Effector CD8-positive, alpha-beta T cell (primary cell): ENCODE data around the gene RNU6-1.

Source experiments
- DNase-seq: peaks from one replicate; lab custom pipeline; 2025; lab: John Stamatoyannopoulos, UW

Gene RNU6-1

GRCh38 chr15:67820992-67821783 is 18.7 kb downstream of the RNU6-1 start:
- no peak for DNase-seq

GRCh38 chr15:67820122-67820991 is 19.5 kb downstream of the RNU6-1 start:
- no peak for DNase-seq

DNA sequence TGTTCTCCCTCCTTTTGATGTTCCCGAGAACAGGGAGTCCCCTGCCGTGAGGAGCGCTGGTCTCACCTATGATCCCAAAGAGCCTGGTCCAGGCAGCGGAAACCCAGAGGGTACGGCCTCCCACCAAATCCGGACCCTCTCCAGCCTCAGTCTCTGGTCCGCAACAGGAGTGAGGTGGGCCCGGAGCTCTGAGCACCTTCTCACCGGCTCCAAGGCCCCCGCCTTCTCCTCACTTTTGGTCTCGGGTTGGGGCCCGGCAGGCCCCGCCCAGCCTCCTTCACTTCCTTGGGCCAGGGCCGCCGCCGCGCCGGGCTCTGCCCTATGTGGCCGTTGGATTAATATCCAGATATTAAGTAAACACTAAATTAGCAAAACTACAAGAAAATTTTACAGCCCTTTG is 20.2 kb downstream of the RNU6-1 start:
- no peak for DNase-seq

- DNase-seq, result no peak
These were observed 21.4 kb downstream of the RNU6-1 start for GRCh38 chr15:67818464-67818863.

GRCh38 chr15:67816668-67817067 is 23.2 kb downstream of the RNU6-1 start:
- no peak for DNase-seq

DNA sequence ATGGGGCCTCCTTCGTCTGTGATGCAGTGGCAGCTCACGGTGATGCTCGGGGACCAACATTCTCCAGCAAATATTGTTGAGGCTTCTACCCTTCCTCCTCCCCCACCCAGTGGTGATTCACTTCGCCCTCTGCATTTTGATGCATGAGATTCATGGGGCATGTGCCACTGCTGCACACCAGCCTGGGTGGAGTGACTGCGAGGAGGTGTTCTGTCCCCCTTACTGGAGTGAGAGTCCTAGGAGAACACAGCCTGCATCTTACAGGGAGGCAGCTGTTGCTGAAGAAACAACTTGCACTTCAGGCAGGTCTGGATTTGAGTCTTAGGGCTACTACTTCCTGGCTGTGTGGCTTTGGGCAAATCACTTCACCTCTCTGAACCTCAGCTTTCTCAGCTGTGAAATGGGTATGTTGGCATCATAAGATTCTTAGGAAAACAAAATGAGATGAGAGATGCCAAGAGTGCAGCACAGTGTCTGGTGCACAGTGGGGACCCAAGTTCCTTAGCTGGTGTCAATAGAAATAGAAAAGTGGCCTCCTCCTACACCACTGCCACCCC is 24.7 kb downstream of the RNU6-1 start:
- no peak for DNase-seq

DNA sequence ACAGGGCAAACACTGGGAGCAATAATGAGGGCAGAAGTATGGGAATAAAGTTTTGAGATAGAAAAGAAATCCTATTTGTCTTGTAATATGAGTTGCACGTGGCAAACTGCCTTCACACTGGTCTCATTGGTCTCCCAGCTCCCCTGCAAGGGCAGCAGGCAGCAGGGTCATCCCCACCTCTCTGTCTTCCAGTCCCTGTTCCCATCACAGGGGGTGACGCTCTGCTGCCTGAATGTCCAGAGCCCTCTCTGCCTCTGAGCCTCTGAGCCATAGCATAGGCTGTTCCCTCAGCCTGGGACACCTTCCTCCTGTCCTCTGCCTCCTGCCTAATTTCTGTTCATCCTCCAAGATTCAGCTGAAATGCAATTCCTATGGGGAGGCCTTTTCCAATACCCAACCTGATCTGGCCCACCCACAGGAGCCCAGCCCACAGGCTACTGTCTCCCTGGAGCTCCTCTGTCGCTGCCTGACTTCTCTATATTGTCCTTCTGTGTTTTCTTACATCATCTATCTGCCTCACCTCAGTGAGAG is 26.7 kb downstream of the RNU6-1 start:
- no peak for DNase-seq

DNA sequence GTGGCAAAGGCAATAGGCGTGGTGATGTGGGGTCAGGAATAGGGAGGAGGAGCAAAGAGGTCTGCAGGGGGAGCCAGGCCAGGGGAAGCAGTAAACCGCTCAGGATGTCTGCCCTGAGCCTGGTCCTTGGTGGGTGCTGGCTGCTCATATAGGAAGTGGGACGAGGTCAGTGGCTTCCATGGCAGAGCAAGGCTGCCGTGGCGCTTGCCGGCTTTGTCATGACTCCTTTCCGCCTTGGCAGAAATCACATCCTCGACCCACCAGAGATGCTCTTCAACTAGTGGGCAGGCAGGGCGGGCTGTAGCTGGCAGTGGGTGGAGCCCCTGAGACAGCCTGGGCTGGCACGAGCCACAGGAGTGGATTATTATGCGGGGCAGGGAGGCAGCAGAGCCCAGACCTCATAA is 27.6 kb downstream of the RNU6-1 start:
- no peak for DNase-seq

DNA sequence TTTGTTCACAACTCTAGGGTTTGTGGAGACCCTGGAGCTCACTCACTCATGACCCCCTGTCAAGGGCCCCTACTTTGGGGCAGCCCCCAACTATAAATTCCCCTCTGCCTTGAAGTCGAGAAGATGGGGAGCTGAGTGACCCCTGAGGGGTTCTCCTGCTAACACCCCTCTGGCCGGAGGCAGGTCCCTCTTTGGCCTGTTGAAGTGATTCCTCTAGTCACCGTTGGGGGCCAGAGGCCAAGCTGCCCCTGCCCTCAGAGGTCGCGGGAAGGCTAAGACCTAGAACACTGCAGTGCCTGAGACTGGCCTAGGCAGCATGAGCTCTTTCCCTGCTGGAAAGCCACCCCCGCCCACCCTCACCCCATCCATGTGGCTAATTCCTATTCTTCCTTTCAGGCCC is 30.0 kb downstream of the RNU6-1 start:
- no peak for DNase-seq

DNA sequence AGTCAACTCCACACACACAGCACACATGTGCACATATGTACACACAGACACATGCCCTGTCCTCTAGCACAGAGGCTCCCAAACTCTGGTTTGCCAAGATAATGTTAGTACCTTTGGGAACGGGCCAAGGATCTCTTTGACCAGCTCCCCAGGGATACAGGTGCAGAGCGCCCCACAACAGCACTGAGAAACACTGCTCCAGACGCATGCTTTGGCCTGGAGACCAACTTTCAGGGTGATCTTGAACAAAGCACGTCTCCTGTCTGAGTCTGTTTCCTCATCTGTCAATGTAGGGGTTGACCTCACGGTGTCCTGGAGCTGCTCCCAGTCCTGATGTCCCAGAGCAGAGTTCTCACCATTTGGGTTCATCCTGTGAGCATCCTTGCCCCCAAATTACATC is 30.4 kb downstream of the RNU6-1 start:
- no peak for DNase-seq

DNA sequence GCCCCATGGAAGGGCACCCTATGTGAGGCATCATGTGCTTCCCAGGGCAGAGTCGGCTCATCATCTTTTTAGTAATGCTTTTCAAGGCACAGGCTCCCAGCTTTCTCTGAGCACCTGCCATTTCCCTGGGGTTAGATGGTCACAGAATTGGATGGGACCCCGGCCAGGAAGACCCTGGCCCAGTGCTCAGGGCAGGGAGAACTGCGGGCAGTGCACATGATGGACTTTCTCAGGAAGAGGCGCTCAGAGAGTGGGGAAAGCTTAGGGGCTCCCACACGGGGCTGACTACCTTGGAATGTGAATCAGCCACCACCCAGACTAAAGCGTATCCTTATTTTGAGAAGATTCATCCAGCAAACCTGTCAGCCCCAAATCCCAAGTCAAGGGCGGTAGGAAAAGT is 31.0 kb downstream of the RNU6-1 start:
- no peak for DNase-seq

DNA sequence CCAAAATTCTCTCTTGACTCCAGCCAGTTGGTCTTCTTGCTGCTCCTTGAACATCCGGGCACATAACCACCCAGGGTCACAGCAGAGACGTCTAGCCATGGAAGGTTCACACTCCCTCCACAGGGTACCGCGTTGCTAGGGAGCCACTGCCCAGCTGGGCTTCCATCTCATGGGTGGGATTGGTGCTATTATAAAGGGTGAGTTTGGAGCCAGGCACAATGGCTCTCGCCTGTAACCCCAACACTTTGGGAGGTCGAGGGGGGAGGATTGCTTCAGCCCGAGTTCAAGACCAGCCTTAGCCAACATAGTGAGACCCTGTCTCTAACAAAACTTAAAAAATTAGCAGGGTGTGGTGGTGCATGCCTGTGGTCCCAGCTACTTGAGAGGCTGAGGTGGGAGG is 32.0 kb downstream of the RNU6-1 start:
- DNase-seq, result no peak

DNA sequence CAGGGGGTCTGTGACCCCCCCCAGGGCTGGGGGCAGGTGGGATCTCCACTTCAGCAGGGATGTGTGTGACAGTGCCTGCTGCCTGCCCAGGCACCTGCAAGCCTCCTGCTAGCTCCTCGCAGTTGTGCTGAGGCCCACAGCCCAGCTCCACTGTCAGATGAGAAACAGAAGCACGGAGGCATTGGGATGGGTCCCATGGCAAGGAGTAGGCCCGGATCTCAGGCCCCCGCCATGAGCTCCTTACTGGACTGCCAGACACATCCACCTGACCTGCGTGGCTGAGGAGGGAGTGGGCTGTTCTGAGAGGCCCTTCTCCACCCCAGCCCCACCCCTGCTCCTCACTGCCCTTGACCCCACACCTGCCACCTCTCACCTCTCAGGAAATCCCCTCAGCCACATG is 32.7 kb downstream of the RNU6-1 start:
- no peak for DNase-seq

DNA sequence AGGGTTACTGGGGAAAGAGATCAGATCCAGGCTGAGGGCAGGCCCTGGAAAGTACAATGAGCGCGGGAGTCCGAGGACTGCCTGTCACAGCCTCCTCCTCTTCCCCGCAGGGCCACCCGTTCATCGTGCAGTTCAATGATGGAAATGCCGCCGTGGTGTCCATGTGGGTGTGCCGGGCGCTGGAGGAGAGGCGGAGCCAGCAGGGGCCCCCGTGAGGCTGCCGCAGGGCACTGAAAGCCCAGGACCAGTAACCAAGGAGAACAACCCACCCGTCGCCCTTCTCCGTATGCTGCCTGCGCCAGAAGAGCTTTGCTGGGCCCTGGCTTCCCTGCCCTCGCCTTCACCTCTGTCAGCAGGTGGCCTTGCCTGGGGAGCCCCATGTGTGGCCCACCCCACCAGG is 33.3 kb downstream of the RNU6-1 start:
- DNase-seq, result no peak

DNA sequence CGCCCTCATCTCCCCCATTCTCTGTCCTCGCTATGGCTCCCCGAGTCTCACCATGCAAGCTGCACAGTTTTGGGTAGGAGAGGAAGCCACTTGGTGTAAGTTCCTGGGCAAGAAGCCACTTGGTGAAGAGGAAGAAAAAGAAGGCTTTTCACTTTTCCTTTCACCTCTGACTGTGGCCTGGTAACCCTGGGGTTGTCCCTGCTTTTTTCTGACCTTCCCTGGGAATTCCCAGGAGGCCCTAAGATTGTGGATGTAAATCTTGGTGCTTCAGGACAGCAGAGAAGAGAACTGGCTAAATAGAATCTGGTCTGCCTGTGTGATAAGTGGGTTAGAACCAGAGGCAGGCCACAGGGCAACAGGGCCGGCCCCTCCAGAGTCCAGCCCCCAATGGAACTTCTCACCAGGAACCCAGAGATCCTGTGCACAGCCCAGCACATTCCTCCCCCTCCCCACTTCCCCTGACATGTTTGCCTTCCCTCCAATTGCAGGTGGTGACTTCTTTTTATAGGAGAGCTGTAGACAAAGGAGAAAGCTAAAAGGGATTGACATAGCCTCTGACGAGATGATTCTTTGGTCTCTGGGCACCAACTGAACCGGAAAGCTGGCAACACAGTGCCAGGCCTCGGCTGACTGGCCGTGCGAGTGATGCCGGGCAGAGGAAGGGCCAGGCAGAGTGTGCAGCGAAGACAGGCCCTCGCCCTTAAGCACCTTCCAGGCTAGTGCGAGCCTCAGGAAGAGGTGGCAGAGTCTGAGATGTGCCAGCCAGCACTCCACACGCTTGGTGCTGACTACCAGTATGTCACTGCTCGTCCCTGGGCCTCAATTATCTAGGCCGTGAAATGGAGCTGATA is 34.0 kb downstream of the RNU6-1 start:
- DNase-seq, result no peak

GRCh38 chr15:67805008-67805665 is 34.7 kb downstream of the RNU6-1 start:
- no peak for DNase-seq

- DNase-seq, result no peak
These were observed 35.6 kb downstream of the RNU6-1 start for GRCh38 chr15:67803996-67804843.

- DNase-seq, result no peak
These were observed 36.5 kb downstream of the RNU6-1 start for GRCh38 chr15:67803299-67803698.

GRCh38 chr15:67801926-67802914 is 37.6 kb downstream of the RNU6-1 start:
- no peak for DNase-seq
